Type B pancreatic cell (in vitro differentiated cells): ENCODE data around the gene CPTP. TPM values are rescaled to one million over a fixed set of nuclear protein-coding genes. Genes with fewer than 3 reads are reported as not detected.

Source experiments
- DNase-seq: peaks from one replicate; pipeline ENCODE4 v3.0.0; 2021; ENCODE audit warnings: mixed read lengths; ENCODE audit not compliant: unreplicated experiment; ENCODE audit errors: extremely low spot score
- H3K27ac Mint-ChIP-seq: 2 replicates; pipeline ENCODE4 v1.8.0; 2021; ENCODE audit warnings: mild to moderate bottlenecking, mixed read lengths
- H3K27me3 Mint-ChIP-seq: 2 replicates; pipeline ENCODE4 v1.8.0; 2021; ENCODE audit warnings: mixed read lengths
- H3K36me3 Mint-ChIP-seq: 2 replicates; pipeline ENCODE4 v1.8.0; 2021; ENCODE audit warnings: mixed read lengths
- H3K4me1 Mint-ChIP-seq: one replicate; pipeline ENCODE4 v1.8.0; 2021; ENCODE audit warnings: mixed read lengths; ENCODE audit not compliant: unreplicated experiment
- H3K4me3 Mint-ChIP-seq: 2 replicates; pipeline ENCODE4 v1.8.0; 2021; ENCODE audit warnings: mild to moderate bottlenecking, mixed read lengths
- H3K9me3 Mint-ChIP-seq: 2 replicates; pipeline ENCODE4 v1.8.0; 2021; ENCODE audit warnings: mixed read lengths
- CTCF ChIP-seq: fragments of 200-600 bp; sonication (generic); conservative IDR thresholded peaks from 2 replicates; pipeline ENCODE4 v1.5.0; 2021; ENCODE audit warnings: antibody characterized with exemption, mild to moderate bottlenecking
- microRNA-seq: library from miRNA; unstranded; fragments of <30 nt; microRNA quantifications from one replicate; pipeline ENCODE4, GENCODE V29; 2020
- total RNA-seq: library from RNA; stranded (reverse); gene quantifications from 2 replicates; pipeline ENCODE4 v1.2.1, GENCODE V29; 2021; ENCODE audit warnings: low replicate concordance

CPTP gene
- total RNA-seq, 1 donor from 2014 or later, result 24.2 TPM

GRCh38 chr1:1376551-1377226 lies 52.1 kb downstream of the CPTP start:
- H3K4me3 Mint-ChIP-seq, result no peak overlapping the region
- peaks cover 4% of the 10 kb centered on the region for H3K36me3 Mint-ChIP-seq
- peaks cover 3% of the 10 kb centered on the region for H3K27me3 Mint-ChIP-seq
- peak overlapping the region; percentile 97 for H3K27ac Mint-ChIP-seq
- no peak for TF ChIP-seq CTCF
- no peak for DNase-seq
- H3K9me3 Mint-ChIP-seq, result no peaks in the 10 kb centered on the region
- H3K4me1 Mint-ChIP-seq, result peaks cover 4% of the 10 kb centered on the region

- H3K27ac Mint-ChIP-seq, result no peak overlapping the region
These were observed 53.1 kb downstream of the CPTP start for GRCh38 chr1:1377540-1378205.

More at GRCh38 chr1:1377540-1378205, 53.1 kb downstream of the CPTP start:
- H3K36me3 Mint-ChIP-seq, result peaks cover 4% of the 10 kb centered on the region
- no peak overlapping the region for H3K4me3 Mint-ChIP-seq
- H3K9me3 Mint-ChIP-seq, result no peaks in the 10 kb centered on the region
- DNase-seq, result no peak
- no peak for TF ChIP-seq CTCF
- peaks cover 3% of the 10 kb centered on the region for H3K27me3 Mint-ChIP-seq
- H3K4me1 Mint-ChIP-seq, result peaks cover 4% of the 10 kb centered on the region

Small RNA genes lying within 50 kb of the gene (microRNA-seq; reads per million reads assigned to microRNA genes)
- gene MIR6726 (6.3 reads per million, percentile 24 among the genes with 10 or more reads in this experiment), gene MIR6727 (0.83 reads per million), gene MIR6808 (not detected)

Other genes with a start within 250 kb of the CPTP start
- 20.0 and 21.2 TPM in 2 replicates for gene C1orf159, start 208.7 kb upstream of the CPTP start, total RNA-seq
- 0.88 and 1.4 TPM in 2 replicates for gene TTLL10, start 150.9 kb upstream of the CPTP start, total RNA-seq
- 0.38 TPM in 1 of 2 replicates, not detected in the other for gene TNFRSF18, start 118.2 kb upstream of the CPTP start, total RNA-seq
- 0.31 TPM in 1 of 2 replicates, not detected in the other for gene TNFRSF4, start 110.6 kb upstream of the CPTP start, total RNA-seq
- 116 and 136 TPM in 2 replicates for gene SDF4, start 92.8 kb upstream of the CPTP start, total RNA-seq
- 19.5 and 30.2 TPM in 2 replicates for gene B3GALT6, start 92.6 kb upstream of the CPTP start, total RNA-seq
- 2.5 TPM in 2 replicates for gene C1QTNF12, start 78.1 kb upstream of the CPTP start, total RNA-seq
- gene UBE2J2, start 50.9 kb upstream of the CPTP start, total RNA-seq, result 56.5 and 73.8 TPM in 2 replicates
- gene SCNN1D, start 44.4 kb upstream of the CPTP start, total RNA-seq, result 2.7 and 13.5 TPM in 2 replicates
- 93.9 and 103 TPM in 2 replicates for gene ACAP3, start 16.9 kb upstream of the CPTP start, total RNA-seq
- gene PUSL1, start 16.2 kb upstream of the CPTP start, total RNA-seq, result 20.4 and 25.5 TPM in 2 replicates
- 127 and 138 TPM in 2 replicates for gene INTS11, start 142 bp upstream of the CPTP start, total RNA-seq
- gene TAS1R3, start 6.5 kb downstream of the CPTP start, total RNA-seq, result 0.83 and 0.89 TPM in 2 replicates
- 62.8 and 63.5 TPM in 2 replicates for gene DVL1, start 24.6 kb downstream of the CPTP start, total RNA-seq
- 17.6 and 78.1 TPM in 2 replicates for gene MXRA8, start 33.8 kb downstream of the CPTP start, total RNA-seq
- gene AURKAIP1, start 50.4 kb downstream of the CPTP start, total RNA-seq, result 122 and 143 TPM in 2 replicates
- 194 and 298 TPM in 2 replicates for gene CCNL2, start 74.5 kb downstream of the CPTP start, total RNA-seq
- gene MRPL20, start 82.5 kb downstream of the CPTP start, total RNA-seq, result 98.9 and 108 TPM in 2 replicates
- 7.6 and 11.1 TPM in 2 replicates for gene ANKRD65, start 96.5 kb downstream of the CPTP start, total RNA-seq
- gene VWA1, start 110.9 kb downstream of the CPTP start, total RNA-seq, result 44.5 and 49.9 TPM in 2 replicates
- 1.8 and 2.4 TPM in 2 replicates for gene ATAD3C, start 124.9 kb downstream of the CPTP start, total RNA-seq
- 37.2 and 44.3 TPM in 2 replicates for gene ATAD3B, start 147.0 kb downstream of the CPTP start, total RNA-seq
- gene ATAD3A, start 187.4 kb downstream of the CPTP start, total RNA-seq, result 37.8 and 39.8 TPM in 2 replicates
- gene TMEM240, start 215.8 kb downstream of the CPTP start, total RNA-seq, result 3.1 and 10.3 TPM in 2 replicates